GM18909 (cell line): ENCODE measurements around the gene CRADD.

Experiments used
- ATAC-seq: cut with Tn5 transposase; IDR thresholded peaks from one replicate; pipeline ENCODE4 v1.9.1; 2021; ENCODE audit warnings: mild to moderate bottlenecking; ENCODE audit not compliant: unreplicated experiment, poor library complexity

The CRADD gene

DNA sequence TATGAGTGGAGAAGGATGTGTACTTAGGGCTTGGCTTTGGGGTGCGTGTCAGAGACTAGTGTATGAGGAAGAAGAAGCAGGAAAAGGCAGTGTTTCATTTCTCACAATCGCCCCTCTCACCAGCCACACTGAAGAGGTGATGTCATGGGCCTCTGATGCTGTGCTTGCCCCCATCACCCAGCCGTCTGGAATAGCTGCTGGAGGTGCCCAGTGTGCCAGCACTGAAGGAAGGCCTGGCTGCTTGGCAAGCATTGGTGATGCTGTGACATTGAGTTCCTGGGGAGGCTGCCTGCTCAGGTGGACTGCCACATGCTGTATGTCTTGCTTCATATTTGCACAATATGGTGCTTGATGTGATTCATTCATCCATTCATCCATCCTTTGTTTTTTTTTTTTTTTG, 56.2 kb downstream of the CRADD start:
- no peak for ATAC-seq

- ATAC-seq: no peak
Measured at GRCh38 chr12:93733928-93734327, 56.8 kb downstream of the CRADD start.

DNA sequence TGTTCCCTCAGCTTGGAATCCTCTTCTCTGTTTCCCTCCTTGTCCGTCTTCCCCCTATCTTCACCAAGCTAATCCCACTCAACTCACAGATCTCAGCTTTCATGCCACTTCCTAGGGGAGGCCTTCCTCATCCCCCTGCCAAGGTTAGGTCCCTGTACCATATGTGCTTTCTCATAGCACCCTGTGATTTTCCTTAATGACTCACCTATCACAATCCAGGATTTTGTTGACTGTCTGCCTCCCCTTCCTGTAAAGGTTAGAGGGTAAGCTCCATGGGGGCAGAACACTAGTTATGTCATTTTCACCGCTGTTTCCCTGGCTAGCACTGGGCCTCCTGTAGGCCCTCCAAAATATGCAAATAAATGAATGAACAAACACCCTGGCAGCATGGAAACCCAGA, 57.6 kb downstream of the CRADD start:
- no peak for ATAC-seq

DNA sequence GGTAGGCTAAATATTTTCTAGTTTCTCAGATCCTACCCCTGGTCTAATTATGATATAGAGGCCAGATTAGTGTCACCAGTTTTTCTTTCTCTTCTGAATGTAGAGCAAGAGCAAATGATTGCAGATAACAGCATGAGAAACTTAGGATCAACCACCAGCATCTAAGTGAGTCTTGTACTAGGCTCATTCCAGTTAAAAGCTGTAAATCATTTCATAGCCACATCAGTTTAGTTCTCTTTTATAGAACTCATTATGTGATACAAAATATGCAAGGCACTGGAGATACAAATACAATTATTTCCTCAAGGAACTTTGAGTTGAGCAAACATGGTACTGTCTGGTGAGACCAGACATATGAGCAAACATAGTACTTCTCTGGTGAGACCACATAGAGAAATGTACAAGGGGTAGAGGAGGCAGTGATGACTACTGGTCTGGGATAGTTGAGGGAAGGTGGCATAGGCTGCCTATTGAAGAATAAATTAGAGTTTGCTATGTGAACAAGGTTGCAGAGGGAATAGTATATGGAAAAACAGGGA, 59.5 kb downstream of the CRADD start:
- ATAC-seq: no peak

- no peak for ATAC-seq
Measured at GRCh38 chr12:93737457-93738198, 60.5 kb downstream of the CRADD start.

DNA sequence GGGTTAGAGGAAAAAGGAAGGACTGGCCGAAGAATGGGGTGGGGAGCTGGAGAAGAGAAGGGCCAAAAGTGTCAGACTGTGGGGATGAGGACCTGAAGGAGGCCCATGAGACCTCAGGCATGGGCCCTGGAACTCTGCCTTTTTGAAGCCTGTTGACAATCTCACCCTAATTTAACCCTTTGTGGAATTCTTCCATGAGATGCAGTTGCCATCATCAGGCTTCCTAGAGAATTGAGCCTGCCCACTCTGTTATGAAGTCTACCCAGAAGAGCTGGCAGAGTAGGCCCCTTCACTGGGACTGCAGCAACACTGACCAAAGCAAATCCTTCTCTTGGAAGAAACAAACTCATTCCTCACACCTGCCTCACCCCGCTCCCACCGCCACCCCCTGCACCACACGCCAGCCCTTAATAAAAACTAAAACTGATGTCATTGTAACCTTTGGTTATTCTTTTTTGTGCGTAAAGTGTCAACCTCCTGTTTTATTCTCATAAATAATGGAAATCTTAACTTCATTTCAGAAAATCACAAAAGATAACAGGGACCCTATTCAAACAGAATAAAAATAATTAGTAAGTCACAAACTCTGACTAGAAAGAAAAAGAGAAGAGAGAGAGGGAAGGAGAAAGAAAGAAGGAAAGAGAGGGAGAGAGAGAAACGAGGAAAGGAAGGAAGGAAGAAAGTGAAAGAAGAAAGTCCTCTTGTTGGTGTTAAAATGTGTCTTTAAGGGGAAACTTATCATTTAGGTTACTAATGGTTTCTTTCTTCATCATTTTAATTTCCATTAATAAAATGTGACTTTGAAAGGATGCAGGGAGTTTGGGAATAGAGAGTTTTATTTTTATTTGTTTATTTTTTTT, 61.3 kb downstream of the CRADD start:
- ATAC-seq: no peak

GRCh38 chr12:93740751-93741150, 63.6 kb downstream of the CRADD start:
- ATAC-seq: no peak

- peak; percentile 26 for ATAC-seq
Measured at GRCh38 chr12:93741659-93742109, 64.5 kb downstream of the CRADD start.

GRCh38 chr12:93742110-93742934, 65.1 kb downstream of the CRADD start:
- peak; percentile 92 for ATAC-seq

DNA sequence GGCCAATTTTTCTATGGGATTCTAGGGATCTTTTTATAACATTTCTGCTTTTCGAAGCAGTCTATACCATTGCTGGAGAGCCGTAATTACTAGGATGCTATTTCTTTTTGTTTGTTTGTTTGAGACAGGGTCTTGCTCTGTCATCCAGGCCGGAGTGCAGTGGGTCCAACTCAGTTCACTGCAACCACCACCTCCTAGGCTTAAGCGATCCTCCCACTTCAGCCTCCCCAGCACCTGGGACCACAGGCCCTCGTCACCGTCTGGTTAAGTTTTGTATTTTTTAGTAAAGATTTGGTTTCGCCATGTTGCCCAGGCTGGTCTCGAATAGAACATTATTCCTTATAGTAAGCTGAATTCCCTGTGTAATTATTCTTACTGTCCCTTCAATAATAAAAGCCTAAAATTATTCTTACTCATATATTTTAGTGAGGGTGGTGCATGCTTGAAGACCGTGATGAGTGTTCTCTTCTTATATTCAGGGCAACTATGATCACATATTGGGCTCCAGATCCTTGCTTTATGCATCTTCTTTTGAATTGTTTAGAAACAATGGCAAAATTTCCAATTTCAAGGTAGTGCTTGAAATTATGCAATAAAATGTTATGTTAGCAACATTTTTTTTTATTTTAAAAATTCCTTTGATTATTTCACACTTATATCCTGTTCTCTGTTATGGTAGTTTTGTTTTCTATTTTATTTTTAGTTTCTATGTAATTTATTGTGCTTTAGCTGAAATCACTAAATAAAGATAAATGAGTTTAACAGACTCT, 66.2 kb downstream of the CRADD start:
- no peak for ATAC-seq

GRCh38 chr12:93743999-93744689, 67.0 kb downstream of the CRADD start:
- no peak for ATAC-seq

DNA sequence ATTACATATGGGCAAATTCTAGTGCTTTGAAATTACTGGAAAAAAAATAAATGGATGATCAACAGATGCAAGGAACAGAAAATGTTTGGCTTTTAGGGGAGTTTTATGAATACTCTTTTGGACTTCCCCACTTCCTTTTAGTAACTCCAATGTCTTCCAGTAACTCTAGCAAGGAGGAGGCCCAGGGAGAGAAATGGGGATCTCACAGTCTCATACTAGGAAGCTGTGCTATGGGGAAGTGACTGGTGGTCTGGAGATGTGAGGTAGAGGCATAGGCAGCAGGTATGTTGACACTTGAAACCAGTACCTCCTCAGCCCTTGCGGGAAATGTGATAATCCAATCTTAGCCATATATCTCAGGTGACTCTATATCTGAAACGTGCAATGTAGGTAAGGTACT, 68.1 kb downstream of the CRADD start:
- no peak for ATAC-seq

- no peak for ATAC-seq
Measured at GRCh38 chr12:93746572-93747168, 69.5 kb downstream of the CRADD start.

DNA sequence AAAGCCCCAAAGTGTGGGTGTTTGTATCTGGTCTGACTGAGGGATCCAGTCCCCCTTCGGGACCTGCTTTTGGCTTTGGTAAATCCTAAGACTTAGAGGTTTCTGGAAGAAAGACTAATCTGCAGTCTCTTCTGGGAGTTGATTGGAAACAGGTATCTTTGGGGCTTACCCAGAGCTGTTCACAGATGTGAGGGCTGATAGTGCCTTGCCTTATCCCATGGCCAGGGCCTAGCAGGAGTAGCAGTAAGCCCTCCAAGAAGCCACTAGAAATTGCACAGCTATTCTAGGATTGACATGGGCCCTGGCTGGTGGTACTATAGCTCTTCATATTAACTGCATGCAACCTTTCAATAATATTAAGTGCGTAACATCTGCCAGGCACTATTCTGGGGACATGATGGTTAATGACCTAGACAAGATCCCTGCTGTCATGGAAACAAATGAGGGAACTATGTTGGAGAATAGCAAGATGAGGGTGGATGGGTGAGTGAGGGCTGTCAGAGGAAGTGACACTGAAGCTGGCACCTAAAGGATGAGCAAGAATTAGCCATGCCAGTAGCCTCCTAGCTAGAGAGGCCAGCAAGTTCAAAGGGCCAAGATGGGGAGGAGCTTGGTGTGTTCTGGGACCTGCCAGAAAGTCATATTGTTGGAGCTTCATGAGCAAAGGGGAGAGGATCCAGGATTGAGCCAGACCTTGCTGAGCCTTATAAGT, 71.7 kb downstream of the CRADD start:
- no peak for ATAC-seq

DNA sequence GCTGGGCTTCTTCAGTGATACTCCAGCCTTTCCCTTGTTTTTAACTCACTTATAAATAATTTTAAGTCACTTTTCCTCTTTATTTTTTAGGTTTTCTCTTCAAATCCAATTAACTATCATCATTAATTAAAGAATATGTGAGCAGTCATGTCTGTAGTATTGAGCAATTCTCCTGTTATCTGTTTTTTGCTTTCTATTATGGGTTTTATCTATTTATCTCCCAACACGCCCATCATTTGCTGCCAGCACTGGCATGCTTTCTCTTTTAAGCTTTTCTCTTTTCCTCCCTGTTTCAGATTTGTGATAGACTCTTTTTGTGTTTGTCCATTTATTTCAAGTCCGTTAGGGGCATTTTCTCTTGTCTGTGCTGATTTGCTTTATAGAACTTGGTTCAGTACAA, 72.3 kb downstream of the CRADD start:
- ATAC-seq: no peak

GRCh38 chr12:93750056-93750455, 72.9 kb downstream of the CRADD start:
- no peak for ATAC-seq

DNA sequence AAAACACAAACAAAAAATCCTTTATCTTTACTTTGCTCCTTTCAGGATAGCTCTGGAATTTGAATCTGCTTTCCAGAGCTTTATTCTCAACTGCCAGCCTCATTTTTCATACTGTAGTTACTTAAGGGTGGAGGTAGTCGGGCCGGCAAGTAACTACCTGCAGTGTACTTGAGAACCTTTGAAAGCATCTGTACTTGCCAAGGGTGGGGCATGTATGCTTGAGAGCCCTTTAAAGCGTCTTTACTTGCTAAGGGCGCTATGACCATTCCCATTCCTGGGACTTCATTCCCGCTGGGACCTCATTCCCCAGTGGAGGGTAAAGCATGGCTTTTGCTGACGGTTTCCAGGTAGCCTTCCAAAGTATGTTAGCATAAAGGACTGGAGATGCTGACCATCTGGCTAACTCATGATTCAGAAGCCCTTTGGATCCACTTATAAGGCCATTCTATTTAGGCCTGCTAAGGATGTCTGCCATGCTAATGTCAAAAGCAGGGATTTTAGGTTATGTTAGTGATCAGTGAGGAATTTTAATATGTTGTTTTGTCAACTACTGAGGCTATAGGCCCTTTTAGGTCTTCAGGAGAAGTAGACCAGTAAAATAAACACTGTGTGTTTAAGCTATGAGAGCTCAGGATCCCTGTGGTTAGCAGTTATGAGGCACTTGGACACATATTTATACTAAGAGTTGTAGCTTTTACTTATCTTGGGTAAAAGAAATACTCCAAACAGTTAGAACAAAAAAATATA, 74.9 kb downstream of the CRADD start:
- no peak for ATAC-seq
